HepG2 (cell line): ENCODE measurements around the gene C2CD3. TPM values are rescaled to one million over a fixed set of nuclear protein-coding genes. Genes with fewer than 3 reads are reported as not detected.
A peak's percentile ranks its signal among the peaks of the same experiment; 100 is the strongest.

Source experiments
- ARNTL ChIP-seq: sonication (generic); formaldehyde crosslinking; IDR thresholded peaks from 2 replicates; pipeline ENCODE4 v1.4.0; 2020; ENCODE audit warnings: mild to moderate bottlenecking, missing genetic modification reagents
- FOXC1 ChIP-seq: sonication (generic); formaldehyde crosslinking; IDR thresholded peaks from 2 replicates; pipeline ENCODE4 v1.8.0; 2022; ENCODE audit warnings: mild to moderate bottlenecking, missing genetic modification reagents, borderline replicate concordance
- HOXA3 ChIP-seq: sonication (generic); formaldehyde crosslinking; IDR thresholded peaks from 2 replicates; pipeline ENCODE4 v1.5.0; 2020; ENCODE audit warnings: missing genetic modification reagents
- KLF16 ChIP-seq, 2 experiments: sonication (generic) in 1 of 2; formaldehyde crosslinking in 1 of 2; IDR thresholded peaks; 2 replicates each; pipeline versions ENCODE4 v1.6.1 to v1.8.0; 2016 to 2023; ENCODE audit warnings: missing genetic modification reagents in 2 of 2, missing compliant biosample characterization in 1 of 2
- PAF1 ChIP-seq: IDR thresholded peaks from 2 replicates; pipeline ENCODE4 v1.6.1; 2016; ENCODE audit warnings: missing genetic modification reagents, missing compliant biosample characterization
- TCF7L2 ChIP-seq: IDR thresholded peaks from 2 replicates; pipeline ENCODE4 v1.6.1; 2011; ENCODE audit warnings: mild to moderate bottlenecking, low read depth, low read length, moderate library complexity
- ZBTB7B ChIP-seq: sonication (generic); formaldehyde crosslinking; IDR thresholded peaks from 2 replicates; pipeline ENCODE4 v1.4.0; 2020; ENCODE audit warnings: missing genetic modification reagents
- ZFYVE20 ChIP-seq: sonication (generic); formaldehyde crosslinking; IDR thresholded peaks from 2 replicates; pipeline ENCODE4 v1.8.0; 2023; ENCODE audit warnings: low read depth, mild to moderate bottlenecking, moderate library complexity, missing genetic modification reagents, borderline replicate concordance
- polyA plus RNA-seq, 8 experiments: library from polyadenylated mRNA; depleted of rRNA in 3 of 8; stranded (reverse) in 7 of 8; unstranded in 1 of 8; fragments of >200 nt; fragmentation: Illumina TruSeq in 4 of 8; extraction: Trizol in 4 of 8; gene quantifications; 2 replicates each; pipeline versions ENCODE4 v1.2.1 to v1.2.3, GENCODE V29; 2011 to 2016; ENCODE audit warnings: low read depth in 4 of 8, missing spikeins in 1 of 8, mixed read lengths in 1 of 8; ENCODE audit not compliant: insufficient read depth in 1 of 8
- total RNA-seq, 5 experiments: library from RNA; depleted of rRNA; stranded (reverse); fragments of >200 nt; fragmentation: Illumina TruSeq; extraction: Trizol; gene quantifications; 2 replicates each; pipeline ENCODE4 v1.2.3, GENCODE V29; 2016; ENCODE audit warnings: low read depth in 1 of 5
- TF ChIP-seq, protein P1 (sequence below): sonication (generic); formaldehyde crosslinking; IDR thresholded peaks from 2 replicates; pipeline ENCODE4 v1.4.0; 2020; ENCODE audit warnings: missing genetic modification reagents
- TF ChIP-seq, protein P2 (sequence below): IDR thresholded peaks from 2 replicates; pipeline ENCODE4 v1.6.1; 2012; ENCODE audit warnings: low read depth, low read length, improper control_type of control experiment
- TF ChIP-seq, protein P3 (sequence below): sonication (generic); formaldehyde crosslinking; IDR thresholded peaks from 2 replicates; pipeline ENCODE4; 2020; ENCODE audit warnings: missing genetic modification reagents, mild to moderate bottlenecking, borderline replicate concordance
- TF ChIP-seq, protein P4 (sequence below): sonication (generic); formaldehyde crosslinking; IDR thresholded peaks from 2 replicates; pipeline ENCODE4 v1.4.0; 2020; ENCODE audit warnings: missing genetic modification reagents
- TF ChIP-seq, protein P5 (sequence below): sonication (generic); formaldehyde crosslinking; IDR thresholded peaks from 2 replicates; pipeline ENCODE4 v1.4.0; 2020; ENCODE audit warnings: mild to moderate bottlenecking, low read depth, missing genetic modification reagents
- TF ChIP-seq, protein P6 (sequence below): sonication (generic); formaldehyde crosslinking; IDR thresholded peaks from 2 replicates; pipeline ENCODE4 v1.4.0; 2020; ENCODE audit warnings: missing genetic modification reagents

Gene C2CD3
- total and polyA plus RNA-seq, 2 of the 13 experiments (the other 11 are each of a cell fraction or from before 2014, with no cell fraction given) = 5.5 to 6.4 TPM

DNA sequence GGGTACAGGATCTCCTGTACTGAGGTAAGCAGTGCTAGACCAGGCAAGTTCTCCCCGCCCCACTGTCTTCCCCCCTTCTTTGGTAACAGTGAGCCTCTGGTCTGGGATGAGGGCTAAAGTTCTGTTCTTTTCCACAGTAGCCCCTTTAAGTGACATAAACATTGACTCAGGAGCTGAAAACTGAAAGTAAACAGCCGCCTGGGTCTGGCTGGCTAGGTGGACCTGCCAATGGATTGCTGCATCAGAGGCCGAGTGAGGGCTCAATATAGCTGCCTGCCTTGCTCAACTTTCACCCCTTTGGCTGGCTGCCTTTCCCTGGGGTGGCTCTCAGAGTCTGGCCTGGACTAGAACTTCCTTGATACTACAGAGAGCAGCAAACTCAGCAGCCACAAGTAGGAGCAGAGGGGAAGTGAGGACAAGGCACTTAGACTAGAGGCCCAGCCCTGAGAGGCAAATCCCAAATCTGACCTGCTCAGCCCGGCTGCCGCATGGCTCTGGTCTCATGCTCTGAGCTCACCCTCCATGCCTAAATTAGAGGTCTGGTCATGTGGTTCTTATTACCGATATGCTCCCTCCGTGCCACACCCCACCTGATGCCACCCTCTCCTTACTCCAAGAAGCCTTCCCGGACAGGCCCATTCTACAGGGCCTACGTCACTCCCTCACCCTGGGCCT, 152.3 kb downstream of the C2CD3 start (continued):
- 0 out of 2 replicates have a peak, but pooled peaks have one; percentile 48 for TF ChIP-seq FOXC1 (CRISPR knock-in tag)
- no peak for TF ChIP-seq TCF7L2
- no peak for TF ChIP-seq PAF1 (CRISPR knock-in tag)
- TF ChIP-seq ARNTL (CRISPR knock-in tag) = no peak
- TF ChIP-seq, protein P1, sequence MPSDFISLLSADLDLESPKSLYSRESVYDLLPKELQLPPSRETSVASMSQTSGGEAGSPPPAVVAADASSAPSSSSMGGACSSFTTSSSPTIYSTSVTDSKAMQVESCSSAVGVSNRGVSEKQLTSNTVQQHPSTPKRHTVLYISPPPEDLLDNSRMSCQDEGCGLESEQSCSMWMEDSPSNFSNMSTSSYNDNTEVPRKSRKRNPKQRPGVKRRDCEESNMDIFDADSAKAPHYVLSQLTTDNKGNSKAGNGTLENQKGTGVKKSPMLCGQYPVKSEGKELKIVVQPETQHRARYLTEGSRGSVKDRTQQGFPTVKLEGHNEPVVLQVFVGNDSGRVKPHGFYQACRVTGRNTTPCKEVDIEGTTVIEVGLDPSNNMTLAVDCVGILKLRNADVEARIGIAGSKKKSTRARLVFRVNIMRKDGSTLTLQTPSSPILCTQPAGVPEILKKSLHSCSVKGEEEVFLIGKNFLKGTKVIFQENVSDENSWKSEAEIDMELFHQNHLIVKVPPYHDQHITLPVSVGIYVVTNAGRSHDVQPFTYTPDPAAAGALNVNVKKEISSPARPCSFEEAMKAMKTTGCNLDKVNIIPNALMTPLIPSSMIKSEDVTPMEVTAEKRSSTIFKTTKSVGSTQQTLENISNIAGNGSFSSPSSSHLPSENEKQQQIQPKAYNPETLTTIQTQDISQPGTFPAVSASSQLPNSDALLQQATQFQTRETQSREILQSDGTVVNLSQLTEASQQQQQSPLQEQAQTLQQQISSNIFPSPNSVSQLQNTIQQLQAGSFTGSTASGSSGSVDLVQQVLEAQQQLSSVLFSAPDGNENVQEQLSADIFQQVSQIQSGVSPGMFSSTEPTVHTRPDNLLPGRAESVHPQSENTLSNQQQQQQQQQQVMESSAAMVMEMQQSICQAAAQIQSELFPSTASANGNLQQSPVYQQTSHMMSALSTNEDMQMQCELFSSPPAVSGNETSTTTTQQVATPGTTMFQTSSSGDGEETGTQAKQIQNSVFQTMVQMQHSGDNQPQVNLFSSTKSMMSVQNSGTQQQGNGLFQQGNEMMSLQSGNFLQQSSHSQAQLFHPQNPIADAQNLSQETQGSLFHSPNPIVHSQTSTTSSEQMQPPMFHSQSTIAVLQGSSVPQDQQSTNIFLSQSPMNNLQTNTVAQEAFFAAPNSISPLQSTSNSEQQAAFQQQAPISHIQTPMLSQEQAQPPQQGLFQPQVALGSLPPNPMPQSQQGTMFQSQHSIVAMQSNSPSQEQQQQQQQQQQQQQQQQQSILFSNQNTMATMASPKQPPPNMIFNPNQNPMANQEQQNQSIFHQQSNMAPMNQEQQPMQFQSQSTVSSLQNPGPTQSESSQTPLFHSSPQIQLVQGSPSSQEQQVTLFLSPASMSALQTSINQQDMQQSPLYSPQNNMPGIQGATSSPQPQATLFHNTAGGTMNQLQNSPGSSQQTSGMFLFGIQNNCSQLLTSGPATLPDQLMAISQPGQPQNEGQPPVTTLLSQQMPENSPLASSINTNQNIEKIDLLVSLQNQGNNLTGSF = peak; percentile 26; the same call in 1 of the 2 replicates
- TF ChIP-seq, protein P2, sequence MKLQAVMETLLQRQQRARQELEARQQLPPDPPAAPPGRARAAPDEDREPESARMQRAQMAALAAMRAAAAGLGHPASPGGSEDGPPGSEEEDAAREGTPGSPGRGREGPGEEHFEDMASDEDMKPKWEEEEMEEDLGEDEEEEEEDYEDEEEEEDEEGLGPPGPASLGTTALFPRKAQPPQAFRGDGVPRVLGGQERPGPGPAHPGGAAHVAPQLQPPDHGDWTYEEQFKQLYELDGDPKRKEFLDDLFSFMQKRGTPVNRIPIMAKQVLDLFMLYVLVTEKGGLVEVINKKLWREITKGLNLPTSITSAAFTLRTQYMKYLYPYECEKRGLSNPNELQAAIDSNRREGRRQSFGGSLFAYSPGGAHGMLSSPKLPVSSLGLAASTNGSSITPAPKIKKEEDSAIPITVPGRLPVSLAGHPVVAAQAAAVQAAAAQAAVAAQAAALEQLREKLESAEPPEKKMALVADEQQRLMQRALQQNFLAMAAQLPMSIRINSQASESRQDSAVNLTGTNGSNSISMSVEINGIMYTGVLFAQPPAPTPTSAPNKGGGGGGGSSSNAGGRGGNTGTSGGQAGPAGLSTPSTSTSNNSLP = 0 out of 2 replicates have a peak, but pooled peaks have one; percentile 43
- peak; percentile 59; the same call in 1 of the 2 replicates for TF ChIP-seq HOXA3 (CRISPR knock-in tag)
- TF ChIP-seq, protein P3, sequence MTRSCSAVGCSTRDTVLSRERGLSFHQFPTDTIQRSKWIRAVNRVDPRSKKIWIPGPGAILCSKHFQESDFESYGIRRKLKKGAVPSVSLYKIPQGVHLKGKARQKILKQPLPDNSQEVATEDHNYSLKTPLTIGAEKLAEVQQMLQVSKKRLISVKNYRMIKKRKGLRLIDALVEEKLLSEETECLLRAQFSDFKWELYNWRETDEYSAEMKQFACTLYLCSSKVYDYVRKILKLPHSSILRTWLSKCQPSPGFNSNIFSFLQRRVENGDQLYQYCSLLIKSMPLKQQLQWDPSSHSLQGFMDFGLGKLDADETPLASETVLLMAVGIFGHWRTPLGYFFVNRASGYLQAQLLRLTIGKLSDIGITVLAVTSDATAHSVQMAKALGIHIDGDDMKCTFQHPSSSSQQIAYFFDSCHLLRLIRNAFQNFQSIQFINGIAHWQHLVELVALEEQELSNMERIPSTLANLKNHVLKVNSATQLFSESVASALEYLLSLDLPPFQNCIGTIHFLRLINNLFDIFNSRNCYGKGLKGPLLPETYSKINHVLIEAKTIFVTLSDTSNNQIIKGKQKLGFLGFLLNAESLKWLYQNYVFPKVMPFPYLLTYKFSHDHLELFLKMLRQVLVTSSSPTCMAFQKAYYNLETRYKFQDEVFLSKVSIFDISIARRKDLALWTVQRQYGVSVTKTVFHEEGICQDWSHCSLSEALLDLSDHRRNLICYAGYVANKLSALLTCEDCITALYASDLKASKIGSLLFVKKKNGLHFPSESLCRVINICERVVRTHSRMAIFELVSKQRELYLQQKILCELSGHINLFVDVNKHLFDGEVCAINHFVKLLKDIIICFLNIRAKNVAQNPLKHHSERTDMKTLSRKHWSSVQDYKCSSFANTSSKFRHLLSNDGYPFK (CRISPR knock-in tag) = no peak
- TF ChIP-seq, protein P4, sequence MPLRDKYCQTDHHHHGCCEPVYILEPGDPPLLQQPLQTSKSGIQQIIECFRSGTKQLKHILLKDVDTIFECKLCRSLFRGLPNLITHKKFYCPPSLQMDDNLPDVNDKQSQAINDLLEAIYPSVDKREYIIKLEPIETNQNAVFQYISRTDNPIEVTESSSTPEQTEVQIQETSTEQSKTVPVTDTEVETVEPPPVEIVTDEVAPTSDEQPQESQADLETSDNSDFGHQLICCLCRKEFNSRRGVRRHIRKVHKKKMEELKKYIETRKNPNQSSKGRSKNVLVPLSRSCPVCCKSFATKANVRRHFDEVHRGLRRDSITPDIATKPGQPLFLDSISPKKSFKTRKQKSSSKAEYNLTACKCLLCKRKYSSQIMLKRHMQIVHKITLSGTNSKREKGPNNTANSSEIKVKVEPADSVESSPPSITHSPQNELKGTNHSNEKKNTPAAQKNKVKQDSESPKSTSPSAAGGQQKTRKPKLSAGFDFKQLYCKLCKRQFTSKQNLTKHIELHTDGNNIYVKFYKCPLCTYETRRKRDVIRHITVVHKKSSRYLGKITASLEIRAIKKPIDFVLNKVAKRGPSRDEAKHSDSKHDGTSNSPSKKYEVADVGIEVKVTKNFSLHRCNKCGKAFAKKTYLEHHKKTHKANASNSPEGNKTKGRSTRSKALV (CRISPR knock-in tag) = 0 out of 2 replicates have a peak, but pooled peaks have one; percentile 47
- TF ChIP-seq ZBTB7B (CRISPR knock-in tag) = no peak
- TF ChIP-seq, protein P5, sequence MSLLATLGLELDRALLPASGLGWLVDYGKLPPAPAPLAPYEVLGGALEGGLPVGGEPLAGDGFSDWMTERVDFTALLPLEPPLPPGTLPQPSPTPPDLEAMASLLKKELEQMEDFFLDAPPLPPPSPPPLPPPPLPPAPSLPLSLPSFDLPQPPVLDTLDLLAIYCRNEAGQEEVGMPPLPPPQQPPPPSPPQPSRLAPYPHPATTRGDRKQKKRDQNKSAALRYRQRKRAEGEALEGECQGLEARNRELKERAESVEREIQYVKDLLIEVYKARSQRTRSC (CRISPR knock-in tag) = no peak
- no peak for TF ChIP-seq KLF16 (CRISPR knock-in tag; IDR thresholded peaks at IDR 0.05)
- TF ChIP-seq ZFYVE20 = no peak
- TF ChIP-seq, protein P6, sequence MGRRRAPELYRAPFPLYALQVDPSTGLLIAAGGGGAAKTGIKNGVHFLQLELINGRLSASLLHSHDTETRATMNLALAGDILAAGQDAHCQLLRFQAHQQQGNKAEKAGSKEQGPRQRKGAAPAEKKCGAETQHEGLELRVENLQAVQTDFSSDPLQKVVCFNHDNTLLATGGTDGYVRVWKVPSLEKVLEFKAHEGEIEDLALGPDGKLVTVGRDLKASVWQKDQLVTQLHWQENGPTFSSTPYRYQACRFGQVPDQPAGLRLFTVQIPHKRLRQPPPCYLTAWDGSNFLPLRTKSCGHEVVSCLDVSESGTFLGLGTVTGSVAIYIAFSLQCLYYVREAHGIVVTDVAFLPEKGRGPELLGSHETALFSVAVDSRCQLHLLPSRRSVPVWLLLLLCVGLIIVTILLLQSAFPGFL (CRISPR knock-in tag) = no peak
